Activated B cell treated with CpG ODN at 0.5 μM for 24 hours (primary cell): ENCODE data around the gene SYTL2. TPM values are rescaled to one million over a fixed set of nuclear protein-coding genes. Genes with fewer than 3 reads are reported as not detected.

Source experiments
- ATAC-seq: fragments of 200-7000 bp; cut with Tn5 transposase; one replicate; pipeline ENCODE4 v1.10.0; 2021; ENCODE audit warnings: low read depth, mild to moderate bottlenecking, moderate library complexity
- CTCF ChIA-PET: fragments of 350-600 bp; sonication (Branson Sonifier 250); formaldehyde crosslinking; loops from one replicate; lab custom pipeline; 2021; ENCODE audit warnings: antibody characterized with exemption; lab: Charles Lee
- POLR2A ChIA-PET: fragments of 350-600 bp; sonication (Branson Sonifier 250); formaldehyde crosslinking; loops from one replicate; lab custom pipeline; 2021; ENCODE audit warnings: antibody characterized with exemption; lab: Charles Lee
- DNase-seq: peaks from one replicate; pipeline ENCODE4 v3.0.0; 2022
- H3K27ac Mint-ChIP-seq: one replicate; pipeline ENCODE4 v1.8.0; 2020; ENCODE audit warnings: mixed read lengths
- H3K27me3 Mint-ChIP-seq: one replicate; pipeline ENCODE4 v1.8.0; 2021; ENCODE audit warnings: mixed read lengths
- H3K36me3 Mint-ChIP-seq: one replicate; pipeline ENCODE4 v1.8.0; 2021; ENCODE audit warnings: low read depth, mixed read lengths
- H3K4me1 Mint-ChIP-seq: one replicate; pipeline ENCODE4 v1.8.0; 2021; ENCODE audit warnings: mixed read lengths
- H3K4me3 Mint-ChIP-seq: one replicate; pipeline ENCODE4 v1.8.0; 2020; ENCODE audit warnings: mild to moderate bottlenecking, mixed read lengths
- H3K9me3 Mint-ChIP-seq: one replicate; pipeline ENCODE4 v1.8.0; 2020; ENCODE audit warnings: mixed read lengths
- CTCF ChIP-seq: fragments of 200-600 bp; IDR thresholded peaks from one replicate; pipeline ENCODE4 v1.8.0; 2022; ENCODE audit warnings: antibody characterized with exemption, mild to moderate bottlenecking
- intact Hi-C: fragments of 100-400 bp; cut with micrococcal nuclease; formaldehyde crosslinking; loops from one replicate; pipeline ENCODE4 v1.15.1; 2024
- total RNA-seq: library from RNA; stranded (reverse); gene quantifications from 2 replicates; pipeline ENCODE4 v1.2.3, GENCODE V29; 2022

Gene SYTL2
- total RNA-seq, 1 donor from 2014 or later = 1.1 TPM

GRCh38 chr11:85694385-85694980 is 116.5 kb downstream of the SYTL2 start:
- no peaks in the 10 kb centered on the region for H3K9me3 Mint-ChIP-seq
- intact Hi-C loops = loop anchor here (10.0 kb wide), 1 partner anchor 1120 kb away; no protein-coding TSS in a partner anchor
- ATAC-seq (no peak), DNase-seq (no peak)
- H3K4me1 Mint-ChIP-seq = peaks cover 1% of the 10 kb centered on the region
- POLR2A ChIA-PET = no interaction called here
- no peak overlapping the region for H3K27ac Mint-ChIP-seq
- no peak for TF ChIP-seq CTCF
- H3K36me3 Mint-ChIP-seq = no peaks in the 10 kb centered on the region
- H3K27me3 Mint-ChIP-seq = peaks cover 3% of the 10 kb centered on the region
- H3K4me3 Mint-ChIP-seq = no peak overlapping the region
- CTCF ChIA-PET = no interaction called here

GRCh38 chr11:85685820-85686459 is 125.0 kb downstream of the SYTL2 start, which contains the start of gene CCDC89:
Gene CCDC89 (minus strand): TSS chr11:85686195. CDS start chr11:85686130, 65 bp downstream.
- intact Hi-C loops = no loop called here
- DNase-seq (no peak), ATAC-seq (no peak)
- ChIA-PET POLR2A (no interaction called here), CTCF (no interaction called here)
- Mint-ChIP-seq H3K9me3 (no peaks in the 10 kb centered on the region), H3K4me1 (peaks cover 11% of the 10 kb centered on the region), H3K27ac (no peak within 1 kb of the TSS), H3K4me3 (no peak within 1 kb of the TSS), H3K36me3 (no peaks in the 10 kb centered on the region), H3K27me3 (peaks cover 7% of the 10 kb centered on the region)
- no peak for TF ChIP-seq CTCF

GRCh38 chr11:85685125-85685819 is 125.7 kb downstream of the SYTL2 start:
- no peak overlapping the region for H3K27ac Mint-ChIP-seq
- intact Hi-C loops = no loop called here
- H3K4me3 Mint-ChIP-seq = no peak overlapping the region
- DNase-seq (no peak), ATAC-seq (no peak)
- ChIA-PET POLR2A (interaction anchor here (1.1 kb wide), 1 partner anchor 15 kb away, joined by 3 read pairs; no protein-coding TSS in a partner anchor), CTCF (interaction anchor here (1.2 kb wide), 1 partner anchor 15 kb away, joined by 3 read pairs; no protein-coding TSS in a partner anchor)
- H3K9me3 Mint-ChIP-seq = no peaks in the 10 kb centered on the region
- H3K36me3 Mint-ChIP-seq = no peaks in the 10 kb centered on the region
- no peak for TF ChIP-seq CTCF
- H3K4me1 Mint-ChIP-seq = peaks cover 11% of the 10 kb centered on the region
- H3K27me3 Mint-ChIP-seq = peaks cover 10% of the 10 kb centered on the region

- peaks cover 11% of the 10 kb centered on the region for H3K4me1 Mint-ChIP-seq
- no peaks in the 10 kb centered on the region for H3K36me3 Mint-ChIP-seq
- intact Hi-C loops = loop anchor here (1.0 kb wide), 1 partner anchor 17 kb away; the partner anchor contains the start of gene CREBZF
- H3K4me3 Mint-ChIP-seq = peak overlapping the region; percentile 87
- H3K9me3 Mint-ChIP-seq = no peaks in the 10 kb centered on the region
- ATAC-seq = peak; percentile 97
- ChIA-PET CTCF (no interaction called here), POLR2A (interaction anchor here (1.1 to 1.8 kb wide), 2 partner anchors 35 to 55 kb away, joined by 4 to 5 read pairs; partner anchors contain the start of genes DLG2, TMEM126A and TMEM126B)
- H3K27ac Mint-ChIP-seq = peak overlapping the region; percentile 69
- no peak for TF ChIP-seq CTCF
- peaks cover 8% of the 10 kb centered on the region for H3K27me3 Mint-ChIP-seq
- DNase-seq = peak; percentile 55
These were observed 128.3 kb downstream of the SYTL2 start for GRCh38 chr11:85682330-85683305.
